GM19239 (cell line): ENCODE data around the gene BDH1.
"Not testable (repeated sequence)": the region's sequence is repeated elsewhere in the genome, so short reads cannot be mapped to it uniquely, and the experiment has no call there.

Experiments used
- DNase-seq: peaks from one replicate; pipeline ENCODE4 v3.0.0; 2011; ENCODE audit warnings: low spot score; ENCODE audit not compliant: insufficient read length
- FAIRE-seq: peaks from 2 replicates; lab custom pipeline; 2011; peaks lifted over from hg19 to GRCh38; lab: Jason Lieb, UNC

BDH1 gene

GRCh38 chr3:197580253-197580691, 24.5 kb upstream of the BDH1 start:
- FAIRE-seq: no peak
- no peak for DNase-seq

- FAIRE-seq: no peak
- DNase-seq: no peak
Observed at GRCh38 chr3:197578376-197578775, 22.6 kb upstream of the BDH1 start.

GRCh38 chr3:197577366-197578074, 21.8 kb upstream of the BDH1 start:
- DNase-seq (no peak), FAIRE-seq (no peak)

GRCh38 chr3:197576838-197577237, 21.1 kb upstream of the BDH1 start:
- FAIRE-seq (no peak), DNase-seq (no peak)

- no peak for FAIRE-seq
- DNase-seq: no peak
Observed at GRCh38 chr3:197575362-197575761, 19.6 kb upstream of the BDH1 start.

- DNase-seq, FAIRE-seq: not testable (repeated sequence)
Observed at GRCh38 chr3:197574396-197574991, 18.7 kb upstream of the BDH1 start.

GRCh38 chr3:197573048-197573767, 17.4 kb upstream of the BDH1 start:
- FAIRE-seq: no peak
- no peak for DNase-seq

- not testable (repeated sequence) for DNase-seq, FAIRE-seq
Observed at GRCh38 chr3:197571880-197572172, 16.1 kb upstream of the BDH1 start.

- not testable (repeated sequence) for DNase-seq, FAIRE-seq
Observed at GRCh38 chr3:197571074-197571879, 15.5 kb upstream of the BDH1 start.

- FAIRE-seq, DNase-seq: not testable (repeated sequence)
Observed at GRCh38 chr3:197569433-197569832, 13.7 kb upstream of the BDH1 start.

- no peak for FAIRE-seq
Observed at GRCh38 chr3:197567904-197568681, 12.3 kb upstream of the BDH1 start.

GRCh38 chr3:197566155-197566554, 10.4 kb upstream of the BDH1 start:
- FAIRE-seq, DNase-seq: not testable (repeated sequence)

More at GRCh38 chr3:197567904-197568681, 12.3 kb upstream of the BDH1 start:
- no peak for DNase-seq

- no peak for FAIRE-seq
- DNase-seq: no peak
Observed at GRCh38 chr3:197564097-197564843, 8.5 kb upstream of the BDH1 start.

- DNase-seq (no peak), FAIRE-seq (no peak)
Observed at GRCh38 chr3:197562398-197563251, 6.9 kb upstream of the BDH1 start.

- FAIRE-seq (no peak), DNase-seq (no peak)
Observed at GRCh38 chr3:197561926-197562325, 6.2 kb upstream of the BDH1 start.

- DNase-seq (no peak), FAIRE-seq (no peak)
Observed at GRCh38 chr3:197559651-197560050, 3.9 kb upstream of the BDH1 start.

- peak; percentile 91 for FAIRE-seq
- DNase-seq: peak; percentile 96
Observed at GRCh38 chr3:197554562-197555280, 1.0 kb downstream of the BDH1 start.

GRCh38 chr3:197554196-197554561, 1.6 kb downstream of the BDH1 start:
- DNase-seq (no peak), FAIRE-seq (peak; percentile 54)
